HFFc6 (cell line): ENCODE data around the gene PRKCD. TPM values are rescaled to one million over a fixed set of nuclear protein-coding genes. Genes with fewer than 3 reads are reported as not detected.
A peak's percentile ranks its signal among the peaks of the same experiment; 100 is the strongest.

Experiments
- DNase-seq: peaks from one replicate; pipeline ENCODE4 v3.0.0-alpha.2; 2018
- H3K27ac Mint-ChIP-seq: 2 replicates; pipeline ENCODE4 v1.8.0; 2020; ENCODE audit warnings: mild to moderate bottlenecking, mixed read lengths
- H3K27me3 Mint-ChIP-seq: 2 replicates; pipeline ENCODE4 v1.8.0; 2021; ENCODE audit warnings: mild to moderate bottlenecking, moderate library complexity, mixed read lengths; ENCODE audit not compliant: insufficient read depth
- H3K36me3 Mint-ChIP-seq: 2 replicates; pipeline ENCODE4 v1.8.0; 2021; ENCODE audit warnings: low read depth, mixed read lengths
- H3K4me1 Mint-ChIP-seq: 2 replicates; pipeline ENCODE4 v1.8.0; 2020; ENCODE audit warnings: low read depth, mixed read lengths
- H3K4me3 Mint-ChIP-seq: 2 replicates; pipeline ENCODE4 v1.8.0; 2020; ENCODE audit warnings: mild to moderate bottlenecking, moderate library complexity, mixed read lengths
- H3K9me3 Mint-ChIP-seq: 2 replicates; pipeline ENCODE4 v1.8.0; 2020; ENCODE audit warnings: mild to moderate bottlenecking, mixed read lengths
- total RNA-seq, 6 experiments: library from RNA; stranded (reverse); fragmentation: NEBNext Ultra II Directional; extraction: Animal tissue kit (Norgen Biotek cat#: 25700); gene quantifications; 2 replicates in 1 of 6; 3 replicates in 5 of 6; pipeline ENCODE4 v1.2.3, GENCODE V29; 2021
- TF ChIP-seq, protein P1 (sequence below): fragments of 200-600 bp; sonication (generic); IDR thresholded peaks from 2 replicates; pipeline ENCODE4 v1.5.0; 2021; ENCODE audit warnings: antibody characterized with exemption, mild to moderate bottlenecking

The PRKCD gene
- total RNA-seq, 6 experiments from 2014 or later: 15.5 to 21.9 (median 20.0) TPM

GRCh38 chr3:53195602-53196574 lies 34.9 kb downstream of the PRKCD start:
- peaks cover 1% of the 10 kb centered on the region for H3K27me3 Mint-ChIP-seq
- no peaks in the 10 kb centered on the region for H3K9me3 Mint-ChIP-seq
- TF ChIP-seq, protein P1, sequence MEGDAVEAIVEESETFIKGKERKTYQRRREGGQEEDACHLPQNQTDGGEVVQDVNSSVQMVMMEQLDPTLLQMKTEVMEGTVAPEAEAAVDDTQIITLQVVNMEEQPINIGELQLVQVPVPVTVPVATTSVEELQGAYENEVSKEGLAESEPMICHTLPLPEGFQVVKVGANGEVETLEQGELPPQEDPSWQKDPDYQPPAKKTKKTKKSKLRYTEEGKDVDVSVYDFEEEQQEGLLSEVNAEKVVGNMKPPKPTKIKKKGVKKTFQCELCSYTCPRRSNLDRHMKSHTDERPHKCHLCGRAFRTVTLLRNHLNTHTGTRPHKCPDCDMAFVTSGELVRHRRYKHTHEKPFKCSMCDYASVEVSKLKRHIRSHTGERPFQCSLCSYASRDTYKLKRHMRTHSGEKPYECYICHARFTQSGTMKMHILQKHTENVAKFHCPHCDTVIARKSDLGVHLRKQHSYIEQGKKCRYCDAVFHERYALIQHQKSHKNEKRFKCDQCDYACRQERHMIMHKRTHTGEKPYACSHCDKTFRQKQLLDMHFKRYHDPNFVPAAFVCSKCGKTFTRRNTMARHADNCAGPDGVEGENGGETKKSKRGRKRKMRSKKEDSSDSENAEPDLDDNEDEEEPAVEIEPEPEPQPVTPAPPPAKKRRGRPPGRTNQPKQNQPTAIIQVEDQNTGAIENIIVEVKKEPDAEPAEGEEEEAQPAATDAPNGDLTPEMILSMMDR: peak; percentile 100
- H3K4me3 Mint-ChIP-seq: no peak overlapping the region
- 0 out of 2 replicates have a peak overlapping the region, but pooled peaks have one; percentile 36 for H3K27ac Mint-ChIP-seq
- no peak for DNase-seq
- H3K36me3 Mint-ChIP-seq: no peaks in the 10 kb centered on the region
- peaks cover 19% of the 10 kb centered on the region; the same call in 1 of the 2 replicates for H3K4me1 Mint-ChIP-seq

DNA sequence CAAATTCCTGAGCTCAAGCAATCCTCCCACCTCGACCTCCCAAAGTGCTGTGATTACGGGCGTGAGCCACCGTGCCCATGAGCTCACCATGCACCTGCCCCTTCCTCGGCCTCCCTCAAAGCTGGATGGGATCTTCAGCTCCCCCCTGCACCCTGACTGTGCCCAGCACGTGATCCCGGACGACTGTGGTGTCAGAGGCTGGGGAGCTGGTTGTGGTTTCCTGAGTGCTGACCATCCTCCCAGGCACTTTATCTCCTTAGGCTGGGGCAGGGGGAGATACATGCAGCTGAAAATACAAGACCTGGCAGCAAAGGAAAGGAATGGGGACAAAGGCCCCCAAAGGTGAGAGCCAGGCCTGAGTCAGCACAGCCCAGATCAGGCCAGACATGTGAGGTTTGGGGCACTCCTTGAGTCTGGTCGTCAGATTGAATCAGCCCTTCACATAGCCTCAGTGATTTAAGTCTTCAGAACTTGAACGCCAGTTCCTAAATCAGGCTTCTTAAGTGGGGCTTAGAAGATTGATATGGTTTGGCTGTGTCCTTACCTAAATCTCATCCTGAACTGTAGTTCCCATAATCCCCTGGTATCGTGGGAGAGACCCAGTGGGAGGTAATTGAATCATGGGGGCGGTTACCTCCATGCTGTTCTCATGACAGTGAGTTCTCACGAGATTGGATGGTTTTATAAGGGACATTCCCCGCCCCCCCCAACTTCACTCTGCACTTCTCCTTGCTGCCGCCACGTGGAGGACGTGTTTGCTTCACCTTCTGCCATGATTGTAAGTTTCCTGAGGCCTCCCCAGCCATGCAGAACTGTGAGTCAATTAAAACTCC lies 35.8 kb downstream of the PRKCD start:
- no peak for DNase-seq
- no peaks in the 10 kb centered on the region for H3K9me3 Mint-ChIP-seq

DNA sequence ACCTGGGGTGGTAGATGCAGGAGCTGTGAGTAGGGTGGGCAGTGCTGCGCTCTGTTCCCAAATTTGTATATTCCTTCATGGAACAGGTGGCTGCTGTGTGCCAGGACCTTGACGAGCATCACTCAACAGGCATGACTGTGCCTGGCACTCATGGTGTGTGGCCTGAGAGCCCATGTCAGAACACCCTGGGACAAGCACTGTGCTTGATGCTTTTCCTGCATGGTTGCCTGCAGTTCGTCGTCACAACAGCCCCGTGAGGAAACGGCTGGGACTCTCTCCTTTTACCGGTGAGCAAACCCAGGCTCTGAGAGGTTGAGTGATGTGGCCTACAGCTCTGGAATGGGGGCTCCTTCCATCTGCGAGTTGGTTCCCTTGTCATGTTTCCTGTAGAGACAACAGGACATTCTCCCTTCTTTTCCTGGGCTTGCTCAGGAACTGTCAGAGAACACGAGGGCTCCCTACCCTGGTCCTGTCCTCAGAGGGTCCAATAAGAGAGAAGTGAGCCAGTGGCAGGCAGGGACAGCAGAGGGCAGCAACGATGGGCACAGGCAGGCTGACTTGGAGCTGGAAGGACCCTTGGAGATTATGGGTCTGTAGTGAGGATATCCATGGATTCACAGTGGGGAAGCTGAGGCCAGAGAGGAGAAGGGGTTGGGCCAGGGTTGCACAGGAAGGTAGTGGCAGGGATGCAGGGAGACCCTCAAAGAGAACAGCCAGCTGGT lies 37.4 kb downstream of the PRKCD start:
- Mint-ChIP-seq H3K36me3 (no peaks in the 10 kb centered on the region; the same call in 1 of the 2 replicates), H3K4me3 (no peak overlapping the region), H3K4me1 (peaks cover 14% of the 10 kb centered on the region; the same call in 1 of the 2 replicates), H3K27ac (no peak overlapping the region; the same call in 1 of the 2 replicates), H3K9me3 (no peaks in the 10 kb centered on the region), H3K27me3 (peaks cover 1% of the 10 kb centered on the region)
- no peak for DNase-seq
- TF ChIP-seq, protein P1: peak; percentile 24; the same call in 1 of the 2 replicates

More for the DNA sequence above, 35.8 kb downstream of the PRKCD start:
- no peak overlapping the region for H3K27ac Mint-ChIP-seq
- TF ChIP-seq, protein P1: no peak
- no peak overlapping the region for H3K4me3 Mint-ChIP-seq
- H3K27me3 Mint-ChIP-seq: peaks cover 1% of the 10 kb centered on the region
- no peaks in the 10 kb centered on the region for H3K36me3 Mint-ChIP-seq
- peaks cover 19% of the 10 kb centered on the region; the same call in 1 of the 2 replicates for H3K4me1 Mint-ChIP-seq

- no peak overlapping the region for H3K27ac Mint-ChIP-seq
- DNase-seq: no peak
- no peak overlapping the region for H3K4me3 Mint-ChIP-seq
- no peaks in the 10 kb centered on the region for H3K9me3 Mint-ChIP-seq
- TF ChIP-seq, protein P1: no peak; the same call in 1 of the 2 replicates
- peaks cover 8% of the 10 kb centered on the region; the same call in 1 of the 2 replicates for H3K4me1 Mint-ChIP-seq
- H3K27me3 Mint-ChIP-seq: peaks cover 1% of the 10 kb centered on the region
- no peaks in the 10 kb centered on the region; the same call in 1 of the 2 replicates for H3K36me3 Mint-ChIP-seq
Measured at GRCh38 chr3:53198996-53199395, 38.0 kb downstream of the PRKCD start.

- Mint-ChIP-seq H3K27ac (no peak overlapping the region), H3K4me1 (peaks cover 8% of the 10 kb centered on the region; the same call in 1 of the 2 replicates), H3K4me3 (no peak overlapping the region), H3K9me3 (no peaks in the 10 kb centered on the region), H3K27me3 (peaks cover 1% of the 10 kb centered on the region), H3K36me3 (no peaks in the 10 kb centered on the region; the same call in 1 of the 2 replicates)
- no peak for DNase-seq
- TF ChIP-seq, protein P1: peak; percentile 33
Measured at GRCh38 chr3:53199834-53200233, 38.8 kb downstream of the PRKCD start.
